ENCODE measurements around the gene RNF220. TPM values are rescaled to one million over a fixed set of nuclear protein-coding genes. Genes with fewer than 3 reads are reported as not detected.
A peak's percentile ranks its signal among the peaks of the same experiment; 100 is the strongest.

The RNF220 gene
- total RNA-seq, 6 donors from 2014 or later, result 77.7 to 114 (median 91.1) TPM

GRCh38 chr1:44460107-44460882 lies 55.2 kb downstream of the RNF220 start:
- TF ChIP-seq EP300 (IDR thresholded peaks at IDR 0.05) (no peak), POLR2AphosphoS5 (IDR thresholded peaks at IDR 0.05) (no peak), POLR2A (IDR thresholded peaks at IDR 0.05) (no peak)
- TF ChIP-seq, protein P1, sequence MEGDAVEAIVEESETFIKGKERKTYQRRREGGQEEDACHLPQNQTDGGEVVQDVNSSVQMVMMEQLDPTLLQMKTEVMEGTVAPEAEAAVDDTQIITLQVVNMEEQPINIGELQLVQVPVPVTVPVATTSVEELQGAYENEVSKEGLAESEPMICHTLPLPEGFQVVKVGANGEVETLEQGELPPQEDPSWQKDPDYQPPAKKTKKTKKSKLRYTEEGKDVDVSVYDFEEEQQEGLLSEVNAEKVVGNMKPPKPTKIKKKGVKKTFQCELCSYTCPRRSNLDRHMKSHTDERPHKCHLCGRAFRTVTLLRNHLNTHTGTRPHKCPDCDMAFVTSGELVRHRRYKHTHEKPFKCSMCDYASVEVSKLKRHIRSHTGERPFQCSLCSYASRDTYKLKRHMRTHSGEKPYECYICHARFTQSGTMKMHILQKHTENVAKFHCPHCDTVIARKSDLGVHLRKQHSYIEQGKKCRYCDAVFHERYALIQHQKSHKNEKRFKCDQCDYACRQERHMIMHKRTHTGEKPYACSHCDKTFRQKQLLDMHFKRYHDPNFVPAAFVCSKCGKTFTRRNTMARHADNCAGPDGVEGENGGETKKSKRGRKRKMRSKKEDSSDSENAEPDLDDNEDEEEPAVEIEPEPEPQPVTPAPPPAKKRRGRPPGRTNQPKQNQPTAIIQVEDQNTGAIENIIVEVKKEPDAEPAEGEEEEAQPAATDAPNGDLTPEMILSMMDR (IDR thresholded peaks at IDR 0.05), result no peak

DNA sequence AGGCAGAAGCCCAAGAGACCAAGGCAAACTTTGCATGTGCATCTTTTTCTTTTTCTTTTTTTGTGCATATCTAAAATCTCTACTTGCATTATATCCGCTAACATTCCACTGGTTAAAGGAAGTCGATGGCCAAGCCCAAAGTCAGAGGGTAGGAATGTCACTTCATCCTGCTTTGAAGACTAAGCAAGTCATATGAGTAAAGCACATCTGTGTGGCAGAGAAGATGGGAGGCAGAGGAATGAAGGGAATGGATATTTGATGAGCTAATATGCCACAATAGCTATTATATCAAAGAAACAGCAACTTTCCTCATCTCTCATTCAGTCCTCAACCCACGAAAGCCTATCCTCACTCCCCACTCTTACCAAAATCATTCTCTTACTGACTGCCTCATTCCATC lies 59.3 kb downstream of the RNF220 start:
- H3K27ac ChIP-seq, result no peak overlapping the region
- no peak overlapping the region for H3K4me3 ChIP-seq
- H3K27me3 ChIP-seq, result no peaks in the 10 kb centered on the region
- no peak for ATAC-seq (ENCODE audit: low FRiP score in 2 of 2)
- no peak for DNase-seq
- H3K4me1 ChIP-seq, result no peaks in the 10 kb centered on the region
- WGBS, 2 donors, result 82 to 94% methylated on average over 3 of the region's 3 CpGs
- H3K9me3 ChIP-seq, result no peaks in the 10 kb centered on the region
- H3K36me3 ChIP-seq, result no peaks in the 10 kb centered on the region
- TF ChIP-seq POLR2AphosphoS5 (IDR thresholded peaks at IDR 0.05), result no peak
- no peak for TF ChIP-seq POLR2A (IDR thresholded peaks at IDR 0.05)
- TF ChIP-seq EP300 (IDR thresholded peaks at IDR 0.05), result no peak
- TF ChIP-seq, protein P1 (IDR thresholded peaks at IDR 0.05), result no peak

More at GRCh38 chr1:44460107-44460882, 55.2 kb downstream of the RNF220 start:
- WGBS, 2 donors, result 72 to 76% methylated on average over 12 of the region's 12 CpGs
- Histone ChIP-seq H3K27ac (no peak overlapping the region), H3K36me3 (no peaks in the 10 kb centered on the region), H3K9me3 (no peaks in the 10 kb centered on the region), H3K4me3 (no peak overlapping the region), H3K27me3 (no peaks in the 10 kb centered on the region), H3K4me1 (no peaks in the 10 kb centered on the region)
- DNase-seq (peak in 1 of 2 donors; percentile 46), ATAC-seq (ENCODE audit: low FRiP score in 2 of 2) (peak; percentile 22 to 47)

DNA sequence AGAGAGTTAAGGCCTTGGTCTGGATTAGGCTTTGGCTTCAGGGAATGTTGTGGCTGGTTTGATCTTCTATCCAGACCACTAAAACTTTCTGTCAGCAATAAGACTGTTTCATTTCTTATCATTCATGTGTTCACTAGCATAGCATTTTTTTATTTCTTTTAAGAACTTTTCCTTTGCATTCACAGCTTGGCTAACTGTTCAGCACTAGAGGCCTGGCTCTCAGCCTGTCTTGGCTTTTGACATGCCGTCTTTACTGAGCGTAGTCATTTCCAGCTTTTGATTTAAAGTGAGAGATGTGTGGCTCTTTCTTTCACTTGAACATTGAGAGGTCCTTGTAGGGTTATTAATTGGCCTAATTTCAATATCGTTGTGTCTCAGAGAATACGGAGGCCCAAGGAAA lies 62.5 kb downstream of the RNF220 start:
- Histone ChIP-seq H3K27ac (no peak overlapping the region), H3K4me3 (no peak overlapping the region), H3K9me3 (no peaks in the 10 kb centered on the region), H3K36me3 (no peaks in the 10 kb centered on the region), H3K27me3 (no peaks in the 10 kb centered on the region), H3K4me1 (peaks cover 0 to 4% (median 0%) of the 10 kb centered on the region in 4 donors)
- DNase-seq, result no peak
- no peak for TF ChIP-seq POLR2AphosphoS5 (IDR thresholded peaks at IDR 0.05)
- no peak for TF ChIP-seq POLR2A (IDR thresholded peaks at IDR 0.05)
- TF ChIP-seq EP300 (IDR thresholded peaks at IDR 0.05), result no peak
- TF ChIP-seq, protein P1 (IDR thresholded peaks at IDR 0.05), result no peak
- ATAC-seq (ENCODE audit: low FRiP score in 2 of 2), result no peak
- 71% methylated on average over 4 of the region's 4 CpGs for WGBS, 2 donors

- no peak for DNase-seq
- Histone ChIP-seq H3K27ac (no peak overlapping the region), H3K4me3 (no peak overlapping the region), H3K4me1 (peaks cover 0 to 6% (median 2%) of the 10 kb centered on the region in 4 donors), H3K36me3 (no peaks in the 10 kb centered on the region), H3K9me3 (no peaks in the 10 kb centered on the region), H3K27me3 (no peaks in the 10 kb centered on the region)
- ATAC-seq (ENCODE audit: low FRiP score in 2 of 2), result no peak
- TF ChIP-seq, protein P1 (IDR thresholded peaks at IDR 0.05), result no peak
- TF ChIP-seq EP300 (IDR thresholded peaks at IDR 0.05), result no peak
- no peak for TF ChIP-seq POLR2AphosphoS5 (IDR thresholded peaks at IDR 0.05)
- no peak for TF ChIP-seq POLR2A (IDR thresholded peaks at IDR 0.05)
- WGBS, 2 donors, result 38 to 75% methylated on average over 2 of the region's 2 CpGs
Measured at GRCh38 chr1:44471911-44472453, 66.9 kb downstream of the RNF220 start.
